ENCODE data around the gene YES1. TPM values are rescaled to one million over a fixed set of nuclear protein-coding genes. Genes with fewer than 3 reads are reported as not detected.

YES1 gene
- total RNA-seq, 4 donors from 2014 or later, result 19.2 to 39.5 (median 29.6) TPM

DNA sequence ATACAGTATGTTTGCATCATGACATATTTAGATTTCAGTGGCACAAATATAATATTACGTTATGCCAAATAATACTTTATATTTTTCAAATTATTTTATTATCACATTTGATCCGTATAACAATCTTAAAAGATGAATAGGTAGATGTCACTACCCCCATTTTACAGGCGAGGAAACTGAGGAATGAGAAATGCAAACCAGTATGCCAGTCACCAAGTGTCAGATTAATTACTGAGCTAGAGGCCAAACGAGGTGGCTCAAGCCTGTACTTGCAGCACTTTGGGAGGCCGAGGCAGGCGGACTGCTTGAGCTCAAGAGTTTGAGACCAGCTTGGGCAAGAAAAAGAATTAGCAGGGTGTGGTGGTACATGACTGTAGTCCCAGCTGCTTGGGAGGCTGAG is 17.4 kb upstream of the YES1 start:
- H3K36me3 ChIP-seq, result no peaks in the 10 kb centered on the region
- no peak overlapping the region for H3K4me3 ChIP-seq
- H3K4me1 ChIP-seq, result no peaks in the 10 kb centered on the region
- intact Hi-C loops (cut with DNase I; ENCODE audit: low total_unique reads) (no loop called here), in situ Hi-C loops (cut with MboI; ENCODE audit: low sequenced_read_pairs in 4 of 4) (loop anchor here in 2 of 4 donors (25.0 kb wide), 2 partner anchors 192 to 217 kb away; no protein-coding TSS in a partner anchor)
- TF ChIP-seq CTCF (IDR thresholded peaks at IDR 0.05 in 4 of 5, conservative IDR thresholded peaks at IDR 0.05 in 1 of 5) (no peak), POLR2A (IDR thresholded peaks at IDR 0.05) (no peak)
- no peak for DNase-seq
- peaks cover 0 to 3% (median 0%) of the 10 kb centered on the region in 3 donors for H3K27me3 ChIP-seq
- no peaks in the 10 kb centered on the region for H3K9me3 ChIP-seq
- peak overlapping the region in 2 of 4 donors; percentile 48 to 62 for H3K27ac ChIP-seq
- ATAC-seq, result no peak

- DNase-seq, result no peak
- Histone ChIP-seq H3K9me3 (no peaks in the 10 kb centered on the region), H3K27ac (no peak overlapping the region), H3K36me3 (no peaks in the 10 kb centered on the region), H3K27me3 (peaks cover 0 to 3% (median 0%) of the 10 kb centered on the region in 3 donors), H3K4me3 (no peak overlapping the region), H3K4me1 (no peaks in the 10 kb centered on the region)
- intact Hi-C loops (cut with DNase I; ENCODE audit: low total_unique reads), result no loop called here
- in situ Hi-C loops (cut with MboI; ENCODE audit: low sequenced_read_pairs in 4 of 4), result loop anchor here in 2 of 4 donors (25.0 kb wide), 2 partner anchors 190 to 215 kb away; no protein-coding TSS in a partner anchor
- TF ChIP-seq CTCF (IDR thresholded peaks at IDR 0.05 in 4 of 5, conservative IDR thresholded peaks at IDR 0.05 in 1 of 5) (no peak), POLR2A (IDR thresholded peaks at IDR 0.05) (no peak)
- ATAC-seq, result no peak
Measured at GRCh38 chr18:827093-827677, 15.1 kb upstream of the YES1 start.

GRCh38 chr18:825891-826585 is 14.0 kb upstream of the YES1 start:
- Histone ChIP-seq H3K4me1 (no peaks in the 10 kb centered on the region), H3K36me3 (no peaks in the 10 kb centered on the region), H3K4me3 (no peak overlapping the region), H3K27ac (no peak overlapping the region), H3K27me3 (peaks cover 0 to 3% (median 0%) of the 10 kb centered on the region in 3 donors), H3K9me3 (no peaks in the 10 kb centered on the region)
- no peak for ATAC-seq
- in situ Hi-C loops (cut with MboI; ENCODE audit: low sequenced_read_pairs in 4 of 4), result loop anchor here in 2 of 4 donors (25.0 kb wide), 2 partner anchors 189 to 214 kb away; no protein-coding TSS in a partner anchor
- intact Hi-C loops (cut with DNase I; ENCODE audit: low total_unique reads), result loop anchor here (1.0 kb wide), 1 partner anchor 45 kb away; no protein-coding TSS in a partner anchor
- no peak for DNase-seq
- TF ChIP-seq POLR2A (IDR thresholded peaks at IDR 0.05), result no peak
- TF ChIP-seq CTCF (IDR thresholded peaks at IDR 0.05 in 4 of 5, conservative IDR thresholded peaks at IDR 0.05 in 1 of 5), result no peak

DNA sequence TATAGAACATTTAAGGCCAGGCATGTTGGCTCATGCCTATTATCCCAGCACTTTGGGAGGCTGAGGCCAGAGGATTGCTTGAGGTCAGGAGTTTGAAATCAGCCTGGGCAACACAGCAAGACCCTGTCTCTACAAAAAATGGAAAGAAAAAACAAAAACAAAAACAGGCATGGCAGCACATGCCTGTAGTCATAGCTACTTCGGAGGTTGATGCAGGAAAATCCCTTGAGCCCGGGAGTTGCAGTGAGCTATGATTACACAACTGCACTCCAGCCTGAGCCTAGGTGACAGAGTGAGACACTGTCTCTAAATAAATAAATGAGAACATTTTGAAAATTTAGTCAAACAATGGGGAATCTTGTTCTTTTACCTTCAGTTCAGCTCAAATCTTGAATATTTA is 12.1 kb upstream of the YES1 start:
- no peaks in the 10 kb centered on the region for H3K4me1 ChIP-seq
- DNase-seq (no peak), ATAC-seq (no peak)
- intact Hi-C loops (cut with DNase I; ENCODE audit: low total_unique reads) (no loop called here), in situ Hi-C loops (cut with MboI; ENCODE audit: low sequenced_read_pairs in 4 of 4) (no loop called here)
- no peaks in the 10 kb centered on the region for H3K9me3 ChIP-seq
- no peaks in the 10 kb centered on the region for H3K36me3 ChIP-seq
- H3K27ac ChIP-seq, result no peak overlapping the region
- no peak overlapping the region for H3K4me3 ChIP-seq
- TF ChIP-seq CTCF (IDR thresholded peaks at IDR 0.05 in 4 of 5, conservative IDR thresholded peaks at IDR 0.05 in 1 of 5) (no peak), POLR2A (IDR thresholded peaks at IDR 0.05) (no peak)
- H3K27me3 ChIP-seq, result peaks cover 0 to 3% (median 0%) of the 10 kb centered on the region in 3 donors

All from gastrocnemius medialis (tissue), 4 donors.